Suprapubic skin (tissue), 4 donors: ENCODE measurements around the gene WHRN.

Source experiments
- POLR2A ChIP-seq, 2 donors: fragments of 450-650 bp; IDR thresholded peaks; one replicate each; pipeline ENCODE4 v1.6.1; 2017; ENCODE audit warnings: antibody characterized with exemption in 2 of 2, mild to moderate bottlenecking in 2 of 2, moderate library complexity in 2 of 2
- POLR2AphosphoS5 ChIP-seq, 3 donors: sonication (generic); formaldehyde crosslinking; IDR thresholded peaks; one replicate each; pipeline ENCODE4 v1.6.1; 2017; ENCODE audit warnings: antibody characterized with exemption in 3 of 3

- no peak for TF ChIP-seq POLR2AphosphoS5 (IDR thresholded peaks at IDR 0.05)
- no peak for TF ChIP-seq POLR2A (IDR thresholded peaks at IDR 0.05)
Observed at GRCh38 chr9:114545055-114545454, 39.8 kb upstream of the WHRN start.
